ENCODE results near the gene MIER3.

Gene MIER3

GRCh38 chr5:56951946-56952691 lies at the start of gene MIER3:
Gene MIER3 (minus strand): TSS chr5:56952123. CDS start chr5:56952102, 21 bp downstream.
- DNase-seq (ENCODE audit: low read depth, low spot score), result no peak
- peak within 1 kb of the TSS; percentile 83 for H3K4me3 ChIP-seq
- peaks cover 8% of the 10 kb centered on the region; the same call in 1 of the 2 replicates for H3K36me3 ChIP-seq (ENCODE audit: insufficient read depth, low read length)
- no peak within 1 kb of the TSS for H3K27ac ChIP-seq
- peak within 1 kb of the TSS; percentile 76 for H3K9ac ChIP-seq (ENCODE audit: insufficient read length)
- no peak for TF ChIP-seq FOXP2 (optimal IDR thresholded peaks at IDR 0.05; ENCODE audit: control extremely low read depth, extremely low read length, insufficient read depth)
- TF ChIP-seq POLR2AphosphoS5 (IDR thresholded peaks at IDR 0.05; ENCODE audit: borderline replicate concordance, low read depth, low read length), result peak; percentile 54
- TF ChIP-seq EZH2 (IDR thresholded peaks at IDR 0.05), result no peak
- H3K9me3 ChIP-seq (ENCODE audit: low read depth, low read length), result no peaks in the 10 kb centered on the region

GRCh38 chr5:56995596-56995995 lies 43.7 kb upstream of the MIER3 start:
- no peaks in the 10 kb centered on the region for H3K36me3 ChIP-seq (ENCODE audit: insufficient read depth, low read length)
- no peaks in the 10 kb centered on the region for H3K9me3 ChIP-seq (ENCODE audit: low read depth, low read length)
- no peak for TF ChIP-seq EZH2 (IDR thresholded peaks at IDR 0.05)
- no peak for TF ChIP-seq FOXP2 (optimal IDR thresholded peaks at IDR 0.05; ENCODE audit: control extremely low read depth, extremely low read length, insufficient read depth)
- no peak for TF ChIP-seq POLR2AphosphoS5 (IDR thresholded peaks at IDR 0.05; ENCODE audit: borderline replicate concordance, low read depth, low read length)
- H3K27ac ChIP-seq, result no peak overlapping the region
- no peak overlapping the region for H3K9ac ChIP-seq (ENCODE audit: insufficient read length)
- H3K4me3 ChIP-seq, result no peak overlapping the region
- DNase-seq (ENCODE audit: low read depth, low spot score), result no peak

- Histone ChIP-seq H3K27ac (no peak overlapping the region), H3K36me3 (ENCODE audit: insufficient read depth, low read length) (no peaks in the 10 kb centered on the region), H3K9me3 (ENCODE audit: low read depth, low read length) (no peaks in the 10 kb centered on the region), H3K4me3 (no peak overlapping the region), H3K9ac (ENCODE audit: insufficient read length) (no peak overlapping the region)
- TF ChIP-seq FOXP2 (optimal IDR thresholded peaks at IDR 0.05; ENCODE audit: control extremely low read depth, extremely low read length, insufficient read depth) (no peak), EZH2 (IDR thresholded peaks at IDR 0.05) (no peak), POLR2AphosphoS5 (IDR thresholded peaks at IDR 0.05; ENCODE audit: borderline replicate concordance, low read depth, low read length) (no peak)
- peak; percentile 34 for DNase-seq (ENCODE audit: low read depth, low spot score)
Measured at GRCh38 chr5:56993241-56993640, 41.3 kb upstream of the MIER3 start.

- Histone ChIP-seq H3K36me3 (ENCODE audit: insufficient read depth, low read length) (no peaks in the 10 kb centered on the region), H3K9me3 (ENCODE audit: low read depth, low read length) (no peaks in the 10 kb centered on the region), H3K4me3 (no peak overlapping the region), H3K9ac (ENCODE audit: insufficient read length) (no peak overlapping the region), H3K27ac (no peak overlapping the region)
- TF ChIP-seq EZH2 (IDR thresholded peaks at IDR 0.05) (no peak), FOXP2 (optimal IDR thresholded peaks at IDR 0.05; ENCODE audit: control extremely low read depth, extremely low read length, insufficient read depth) (no peak)
- no peak for DNase-seq (ENCODE audit: low read depth, low spot score)
Measured at GRCh38 chr5:56989676-56990075, 37.8 kb upstream of the MIER3 start.

GRCh38 chr5:56988490-56988889 lies 36.6 kb upstream of the MIER3 start:
- H3K4me3 ChIP-seq, result no peak overlapping the region
- DNase-seq (ENCODE audit: low read depth, low spot score), result no peak
- H3K9ac ChIP-seq (ENCODE audit: insufficient read length), result no peak overlapping the region
- no peaks in the 10 kb centered on the region for H3K9me3 ChIP-seq (ENCODE audit: low read depth, low read length)
- TF ChIP-seq FOXP2 (optimal IDR thresholded peaks at IDR 0.05; ENCODE audit: control extremely low read depth, extremely low read length, insufficient read depth), result no peak
- no peak for TF ChIP-seq POLR2AphosphoS5 (IDR thresholded peaks at IDR 0.05; ENCODE audit: borderline replicate concordance, low read depth, low read length)
- no peak for TF ChIP-seq EZH2 (IDR thresholded peaks at IDR 0.05)
- H3K27ac ChIP-seq, result no peak overlapping the region
- H3K36me3 ChIP-seq (ENCODE audit: insufficient read depth, low read length), result no peaks in the 10 kb centered on the region

GRCh38 chr5:56987171-56987570 lies 35.2 kb upstream of the MIER3 start:
- TF ChIP-seq EZH2 (IDR thresholded peaks at IDR 0.05), result no peak
- TF ChIP-seq POLR2AphosphoS5 (IDR thresholded peaks at IDR 0.05; ENCODE audit: borderline replicate concordance, low read depth, low read length), result no peak
- TF ChIP-seq FOXP2 (optimal IDR thresholded peaks at IDR 0.05; ENCODE audit: control extremely low read depth, extremely low read length, insufficient read depth), result no peak
- Histone ChIP-seq H3K9me3 (ENCODE audit: low read depth, low read length) (no peaks in the 10 kb centered on the region), H3K36me3 (ENCODE audit: insufficient read depth, low read length) (no peaks in the 10 kb centered on the region), H3K27ac (no peak overlapping the region), H3K9ac (ENCODE audit: insufficient read length) (no peak overlapping the region), H3K4me3 (no peak overlapping the region)
- DNase-seq (ENCODE audit: low read depth, low spot score), result no peak

GRCh38 chr5:56986626-56986947 lies 34.7 kb upstream of the MIER3 start:
- H3K4me3 ChIP-seq, result no peak overlapping the region
- DNase-seq (ENCODE audit: low read depth, low spot score), result no peak
- H3K9ac ChIP-seq (ENCODE audit: insufficient read length), result no peak overlapping the region
- no peaks in the 10 kb centered on the region for H3K9me3 ChIP-seq (ENCODE audit: low read depth, low read length)
- no peaks in the 10 kb centered on the region for H3K36me3 ChIP-seq (ENCODE audit: insufficient read depth, low read length)
- H3K27ac ChIP-seq, result no peak overlapping the region
- TF ChIP-seq EZH2 (IDR thresholded peaks at IDR 0.05), result no peak
- no peak for TF ChIP-seq POLR2AphosphoS5 (IDR thresholded peaks at IDR 0.05; ENCODE audit: borderline replicate concordance, low read depth, low read length)
- no peak for TF ChIP-seq FOXP2 (optimal IDR thresholded peaks at IDR 0.05; ENCODE audit: control extremely low read depth, extremely low read length, insufficient read depth)

GRCh38 chr5:56985936-56986625 lies 34.2 kb upstream of the MIER3 start:
- H3K9me3 ChIP-seq (ENCODE audit: low read depth, low read length), result no peaks in the 10 kb centered on the region
- H3K9ac ChIP-seq (ENCODE audit: insufficient read length), result no peak overlapping the region
- TF ChIP-seq POLR2AphosphoS5 (IDR thresholded peaks at IDR 0.05; ENCODE audit: borderline replicate concordance, low read depth, low read length) (no peak), FOXP2 (optimal IDR thresholded peaks at IDR 0.05; ENCODE audit: control extremely low read depth, extremely low read length, insufficient read depth) (no peak), EZH2 (IDR thresholded peaks at IDR 0.05) (no peak)
- no peaks in the 10 kb centered on the region for H3K36me3 ChIP-seq (ENCODE audit: insufficient read depth, low read length)
- no peak for DNase-seq (ENCODE audit: low read depth, low spot score)
- no peak overlapping the region for H3K27ac ChIP-seq
- no peak overlapping the region for H3K4me3 ChIP-seq

Measured in SK-N-MC (cell line).